T-helper 22 cell (primary cell): ENCODE measurements around the gene VSIR.

Source experiments
- DNase-seq: peaks from one replicate; pipeline ENCODE4 v3.0.0-alpha.2; 2020; ENCODE audit warnings: low read depth

Gene VSIR

GRCh38 chr10:71713135-71714030 is 59.9 kb downstream of the VSIR start:
- no peak for DNase-seq

GRCh38 chr10:71712572-71713134 is 60.7 kb downstream of the VSIR start:
- no peak for DNase-seq

GRCh38 chr10:71712170-71712569 is 61.1 kb downstream of the VSIR start:
- DNase-seq = no peak

- DNase-seq = no peak
These were observed 62.2 kb downstream of the VSIR start for GRCh38 chr10:71711052-71711623.

GRCh38 chr10:71710519-71710918 is 62.8 kb downstream of the VSIR start:
- DNase-seq = no peak

GRCh38 chr10:71708897-71709882 is 64.1 kb downstream of the VSIR start:
- no peak for DNase-seq

GRCh38 chr10:71708301-71708703 is 65.0 kb downstream of the VSIR start:
- no peak for DNase-seq

GRCh38 chr10:71707240-71707789 is 66.0 kb downstream of the VSIR start:
- DNase-seq = no peak

GRCh38 chr10:71706216-71707121 is 66.9 kb downstream of the VSIR start:
- DNase-seq = no peak

- no peak for DNase-seq
These were observed 67.7 kb downstream of the VSIR start for GRCh38 chr10:71705582-71705981.

GRCh38 chr10:71704816-71705215 is 68.5 kb downstream of the VSIR start:
- DNase-seq = no peak

GRCh38 chr10:71703577-71703976 is 69.7 kb downstream of the VSIR start:
- no peak for DNase-seq

GRCh38 chr10:71701496-71702132 is 71.7 kb downstream of the VSIR start:
- no peak for DNase-seq

- no peak for DNase-seq
These were observed 72.5 kb downstream of the VSIR start for GRCh38 chr10:71700731-71701368.

GRCh38 chr10:71698737-71699136 is 74.6 kb downstream of the VSIR start:
- DNase-seq = no peak

- DNase-seq = no peak
These were observed 75.2 kb downstream of the VSIR start for GRCh38 chr10:71697938-71698709.
